Naive thymus-derived CD4-positive, alpha-beta T cell (primary cell): Measurements from ENCODE around the gene ODAD4. TPM values are rescaled to one million over a fixed set of nuclear protein-coding genes. Genes with fewer than 3 reads are reported as not detected.
A peak's percentile ranks its signal among the peaks of the same experiment; 100 is the strongest.

Experiments
- ATAC-seq: fragments of 150-1000 bp; cut with Tn5 transposase; 2 replicates; pipeline ENCODE4 v1.10.0; 2021; ENCODE audit warnings: mild to moderate bottlenecking, moderate library complexity
- CTCF ChIA-PET: fragments of 350-600 bp; sonication (Branson Sonifier 250); formaldehyde crosslinking; loops from one replicate; lab custom pipeline; 2021; ENCODE audit warnings: antibody characterized with exemption; lab: Charles Lee
- POLR2A ChIA-PET: fragments of 350-600 bp; sonication (Branson Sonifier 250); formaldehyde crosslinking; loops from one replicate; lab custom pipeline; 2021; ENCODE audit warnings: antibody characterized with exemption, inconsistent platforms; lab: Charles Lee
- DNase-seq, 9 donors: peaks; one replicate each; pipeline versions ENCODE4 v3.0.0 to v3.0.0-alpha.2; 2020 to 2022; ENCODE audit warnings: mixed read lengths in 1 of 9
- H3K27ac ChIP-seq: one replicate; pipeline ENCODE4 v1.7.0; 2013; ENCODE audit warnings: mild to moderate bottlenecking, low read depth, low read length, moderate library complexity
- H3K27me3 ChIP-seq, 2 donors: one replicate each; pipeline ENCODE4 v1.7.0; 2013; ENCODE audit warnings: low read length in 2 of 2, mild to moderate bottlenecking in 2 of 2, moderate library complexity in 2 of 2; ENCODE audit not compliant: control insufficient read depth in 2 of 2, insufficient read depth in 2 of 2
- H3K36me3 ChIP-seq, 3 experiments: 1 replicate in 2 of 3; 2 replicates in 1 of 3; pipeline ENCODE4 v1.7.0; 2013; ENCODE audit warnings: low read length in 3 of 3, mild to moderate bottlenecking in 3 of 3, moderate library complexity in 1 of 3; ENCODE audit not compliant: insufficient read depth in 3 of 3, control insufficient read depth in 2 of 3
- H3K4me1 ChIP-seq, 2 donors: one replicate each; pipeline ENCODE4 v1.7.0; 2013; ENCODE audit warnings: low read length in 2 of 2, mild to moderate bottlenecking in 2 of 2, moderate library complexity in 1 of 2; ENCODE audit not compliant: control insufficient read depth in 2 of 2, insufficient read depth in 2 of 2
- H3K4me3 ChIP-seq: 2 replicates; pipeline ENCODE4 v1.7.0; 2013; ENCODE audit warnings: mild to moderate bottlenecking, low read length
- H3K9me3 ChIP-seq, 3 experiments: 1 replicate in 2 of 3; 2 replicates in 1 of 3; pipeline ENCODE4 v1.7.0; 2013; ENCODE audit warnings: low read length in 3 of 3; ENCODE audit not compliant: control insufficient read depth in 2 of 3
- H3K27ac Mint-ChIP-seq, 9 donors: one replicate each; pipeline ENCODE4 v1.8.0; 2020 to 2022; ENCODE audit warnings: mixed read lengths in 9 of 9, mild to moderate bottlenecking in 8 of 9, moderate library complexity in 5 of 9, inconsistent platforms in 2 of 9
- H3K27me3 Mint-ChIP-seq, 5 donors: one replicate each; pipeline ENCODE4 v1.8.0; 2021 to 2022; ENCODE audit warnings: mixed read lengths in 5 of 5, mild to moderate bottlenecking in 1 of 5
- H3K36me3 Mint-ChIP-seq, 5 donors: one replicate each; pipeline ENCODE4 v1.8.0; 2020 to 2022; ENCODE audit warnings: mixed read lengths in 5 of 5, mild to moderate bottlenecking in 3 of 5, inconsistent platforms in 1 of 5
- H3K4me1 Mint-ChIP-seq, 7 donors: one replicate each; pipeline ENCODE4 v1.8.0; 2020 to 2022; ENCODE audit warnings: mixed read lengths in 7 of 7, mild to moderate bottlenecking in 3 of 7, inconsistent platforms in 1 of 7
- H3K4me3 Mint-ChIP-seq, 10 donors: one replicate each; pipeline ENCODE4 v1.8.0; 2020 to 2022; ENCODE audit warnings: mild to moderate bottlenecking in 10 of 10, mixed read lengths in 10 of 10, moderate library complexity in 6 of 10, inconsistent platforms in 2 of 10
- H3K9me3 Mint-ChIP-seq, 11 donors: one replicate each; pipeline ENCODE4 v1.8.0; 2020 to 2022; ENCODE audit warnings: mixed read lengths in 11 of 11, mild to moderate bottlenecking in 4 of 11, inconsistent platforms in 1 of 11, moderate library complexity in 1 of 11
- intact Hi-C, 2 donors: fragments of 100-400 bp; cut with micrococcal nuclease; formaldehyde crosslinking; loops; one replicate each; pipeline ENCODE4 v1.15.1; 2023
- polyA plus RNA-seq, 2 donors: library from polyadenylated mRNA; unstranded; fragments of 300-500 nt; fragmentation: Illumina TruSeq; gene quantifications; one replicate each; pipeline ENCODE4 v1.2.3, GENCODE V29; 2021
- total RNA-seq, 6 experiments: library from RNA in 5 of 6; stranded (reverse) in 5 of 6; gene quantifications; 1 replicate in 5 of 6; 2 replicates in 1 of 6; pipeline ENCODE4 v1.2.3 and lab custom pipeline; 2021 to 2026

ODAD4 gene
- total and polyA plus RNA-seq, 7 experiments from 2014 or later, result 0.10 to 4.1 (median 0.83) TPM; not detected in 1

- peaks cover 0 to 11% (median 5%) of the 10 kb centered on the region in 5 donors for H3K36me3 Mint-ChIP-seq
- peaks cover 29 to 49% (median 37%) of the 10 kb centered on the region in 7 donors for H3K4me1 Mint-ChIP-seq
- Histone ChIP-seq H3K4me1 (peaks cover 8 to 14% of the 10 kb centered on the region in 2 donors), H3K27ac (peak overlapping the region; percentile 79), H3K4me3 (no peak overlapping the region), H3K9me3 (no peaks in the 10 kb centered on the region), H3K27me3 (no peaks in the 10 kb centered on the region), H3K36me3 (peaks cover 0 to 26% (median 3%) of the 10 kb centered on the region in 3 experiments)
- peak overlapping the region; percentile 84 to 99 (median 89) for H3K4me3 Mint-ChIP-seq
- no peak for ATAC-seq
- POLR2A ChIA-PET, result interaction anchor here (3.7 kb wide), 1 partner anchor 13 kb away, joined by 47 read pairs; the partner anchor contains the start of gene ODAD4
- H3K9me3 Mint-ChIP-seq, result no peaks in the 10 kb centered on the region
- peak overlapping the region in 8 of 9 donors; percentile 25 to 97 (median 66) for H3K27ac Mint-ChIP-seq
- no peaks in the 10 kb centered on the region for H3K27me3 Mint-ChIP-seq
- intact Hi-C loops, result loop anchor here in 1 of 2 donors (5.0 kb wide), 1 partner anchor 265 kb away; the partner anchor contains the start of gene KCNH4
- CTCF ChIA-PET, result no interaction called here
- DNase-seq, result no peak
These were observed 13.2 kb upstream of the ODAD4 start for GRCh38 chr17:41917192-41917591.

GRCh38 chr17:41917679-41918313, 12.6 kb upstream of the ODAD4 start:
- intact Hi-C loops, result loop anchor here (1.0 to 5.0 kb wide), 4 partner anchors 106 to 265 kb away; partner anchors contain the start of genes EIF1 (in 1 of the 2), KCNH4 (in 1 of the 2), P3H4 (in 1 of the 2) and RAB5C (in 1 of the 2)
- Mint-ChIP-seq H3K9me3 (no peaks in the 10 kb centered on the region), H3K36me3 (peaks cover 0 to 5% (median 3%) of the 10 kb centered on the region in 5 donors), H3K27ac (peak overlapping the region; percentile 28 to 97 (median 62)), H3K4me1 (peaks cover 29 to 49% (median 37%) of the 10 kb centered on the region in 7 donors), H3K27me3 (no peaks in the 10 kb centered on the region), H3K4me3 (peak overlapping the region; percentile 84 to 99 (median 89))
- Histone ChIP-seq H3K27ac (peak overlapping the region; percentile 79), H3K4me1 (peaks cover 8 to 14% of the 10 kb centered on the region in 2 donors), H3K9me3 (no peaks in the 10 kb centered on the region), H3K27me3 (no peaks in the 10 kb centered on the region), H3K36me3 (peaks cover 0 to 19% (median 0%) of the 10 kb centered on the region in 3 experiments), H3K4me3 (peak overlapping the region; percentile 94)
- POLR2A ChIA-PET, result interaction anchor here (2.0 to 3.7 kb wide), 2 partner anchors 12 to 53 kb away, joined by 13 to 47 read pairs; partner anchors contain the start of genes KLHL11 and ODAD4
- DNase-seq (peak in 7 of 9 donors; percentile 25 to 43 (median 28)), ATAC-seq (no peak)
- CTCF ChIA-PET, result interaction anchor here (1.6 kb wide), 1 partner anchor 102 kb away, joined by 4 read pairs; the partner anchor contains the start of gene NKIRAS2

GRCh38 chr17:41918314-41919164, 11.9 kb upstream of the ODAD4 start, which contains the start of gene ACLY:
ACLY (minus strand) TSS chr17:41918951; CDS start chr17:41913873, 5,078 bp downstream.
- peak; percentile 88 to 99 (median 92) for DNase-seq
- H3K4me1 Mint-ChIP-seq, result peaks cover 29 to 48% (median 35%) of the 10 kb centered on the region in 7 donors
- Histone ChIP-seq H3K4me3 (peak within 1 kb of the TSS; percentile 94), H3K9me3 (no peaks in the 10 kb centered on the region), H3K36me3 (peaks cover 0 to 12% (median 0%) of the 10 kb centered on the region in 3 experiments), H3K27me3 (no peaks in the 10 kb centered on the region), H3K27ac (peak within 1 kb of the TSS; percentile 79), H3K4me1 (peaks cover 8 to 14% of the 10 kb centered on the region in 2 donors)
- peak; percentile 100 for ATAC-seq
- no peaks in the 10 kb centered on the region for H3K27me3 Mint-ChIP-seq
- no peaks in the 10 kb centered on the region for H3K9me3 Mint-ChIP-seq
- peak within 1 kb of the TSS; percentile 48 to 97 (median 78) for H3K27ac Mint-ChIP-seq
- intact Hi-C loops, result loop anchor here (1.0 to 5.0 kb wide), 8 partner anchors 12 to 264 kb away; partner anchors contain the start of genes CNP (in 2 of the 2), DNAJC7 (in 2 of the 2), KLHL11 (in 2 of the 2) and ODAD4 (in 2 of the 2)
- POLR2A ChIA-PET, result interaction anchor here (0.6 to 3.7 kb wide), 6 partner anchors 11 to 329 kb away, joined by 3 to 47 read pairs (median 6); partner anchors contain the start of genes CNP, KLHL11 and ODAD4
- peaks cover 0 to 3% (median 0%) of the 10 kb centered on the region in 5 donors for H3K36me3 Mint-ChIP-seq
- CTCF ChIA-PET, result interaction anchor here (0.6 to 2.1 kb wide), 3 partner anchors 11 to 311 kb away, joined by 3 to 9 read pairs (median 4); partner anchors contain the start of genes NKIRAS2 and ODAD4
- peak within 1 kb of the TSS; percentile 84 to 99 (median 89) for H3K4me3 Mint-ChIP-seq

GRCh38 chr17:41919165-41919817, 11.1 kb upstream of the ODAD4 start:
- H3K36me3 Mint-ChIP-seq, result no peaks in the 10 kb centered on the region
- Histone ChIP-seq H3K4me3 (peak overlapping the region; percentile 94), H3K9me3 (no peaks in the 10 kb centered on the region), H3K36me3 (peaks cover 0 to 8% (median 0%) of the 10 kb centered on the region in 3 experiments), H3K4me1 (peaks cover 8 to 14% of the 10 kb centered on the region in 2 donors), H3K27me3 (no peaks in the 10 kb centered on the region), H3K27ac (peak overlapping the region; percentile 41)
- DNase-seq (peak in 1 of 9 donors; percentile 3), ATAC-seq (no peak)
- no peaks in the 10 kb centered on the region for H3K27me3 Mint-ChIP-seq
- peak overlapping the region; percentile 84 to 99 (median 89) for H3K4me3 Mint-ChIP-seq
- H3K27ac Mint-ChIP-seq, result peak overlapping the region in 5 of 9 donors; percentile 48 to 97 (median 62)
- ChIA-PET POLR2A (interaction anchor here (0.6 to 3.7 kb wide), 6 partner anchors 11 to 328 kb away, joined by 3 to 47 read pairs (median 6); partner anchors contain the start of genes CNP, KLHL11 and ODAD4), CTCF (interaction anchor here (1.6 to 2.1 kb wide), 2 partner anchors 10 to 101 kb away, joined by 4 to 9 read pairs; partner anchors contain the start of genes NKIRAS2 and ODAD4)
- H3K4me1 Mint-ChIP-seq, result peaks cover 27 to 41% (median 29%) of the 10 kb centered on the region in 7 donors
- intact Hi-C loops, result loop anchor here (1.0 to 5.0 kb wide), 7 partner anchors 11 to 263 kb away; partner anchors contain the start of genes CNP (in 2 of the 2), DNAJC7 (in 2 of the 2), KLHL11 (in 2 of the 2) and ODAD4 (in 2 of the 2)
- no peaks in the 10 kb centered on the region for H3K9me3 Mint-ChIP-seq

- no peaks in the 10 kb centered on the region for H3K9me3 Mint-ChIP-seq
- ChIA-PET CTCF (interaction anchor here (2.1 kb wide), 1 partner anchor 9 kb away, joined by 9 read pairs; the partner anchor contains the start of gene ODAD4), POLR2A (interaction anchor here (0.7 to 3.7 kb wide), 3 partner anchors 10 to 54 kb away, joined by 3 to 47 read pairs (median 8); partner anchors contain the start of genes CNP and ODAD4)
- Histone ChIP-seq H3K9me3 (no peaks in the 10 kb centered on the region), H3K4me3 (no peak overlapping the region), H3K36me3 (peaks cover 0 to 8% (median 0%) of the 10 kb centered on the region in 3 experiments), H3K4me1 (peaks cover 8 to 14% of the 10 kb centered on the region in 2 donors), H3K27ac (no peak overlapping the region), H3K27me3 (no peaks in the 10 kb centered on the region)
- no peaks in the 10 kb centered on the region for H3K36me3 Mint-ChIP-seq
- H3K4me3 Mint-ChIP-seq, result peak overlapping the region; percentile 62 to 99 (median 86)
- intact Hi-C loops, result loop anchor here (1.0 to 5.0 kb wide), 7 partner anchors 10 to 262 kb away; partner anchors contain the start of genes CNP (in 2 of the 2), DNAJC7 (in 2 of the 2), KLHL11 (in 2 of the 2) and ODAD4 (in 2 of the 2)
- no peaks in the 10 kb centered on the region for H3K27me3 Mint-ChIP-seq
- ATAC-seq, result no peak
- DNase-seq, result peak in 1 of 9 donors; percentile 23
- H3K4me1 Mint-ChIP-seq, result peaks cover 20 to 34% (median 23%) of the 10 kb centered on the region in 7 donors
- H3K27ac Mint-ChIP-seq, result peak overlapping the region in 5 of 9 donors; percentile 6 to 73 (median 58)
These were observed 10.4 kb upstream of the ODAD4 start for GRCh38 chr17:41919840-41920579.
